GM12878 (cell line): ENCODE results near the gene PCED1B. TPM values are rescaled to one million over a fixed set of nuclear protein-coding genes. Genes with fewer than 3 reads are reported as not detected.

ENCODE experiments used
- ATAC-seq: fragments of 200-7000 bp; cut with Tn5 transposase; 3 replicates; pipeline ENCODE4 v1.9.1; 2020; ENCODE audit warnings: mild to moderate bottlenecking, moderate library complexity
- BruUV-seq: library from RNA; stranded (reverse); fragments of 400-500 nt; replicated peaks from 2 replicates; lab custom pipeline; 2021; lab: Mats Ljungman, UMichigan
- CTCF ChIA-PET: fragments of 300-600 bp; sonication (Branson Sonifier 250); formaldehyde crosslinking; extraction: SDS; loops from one replicate; lab custom pipeline; 2021; ENCODE audit warnings: inconsistent platforms; lab: Yijun Ruan, JAX
- POLR2A ChIA-PET: fragments of 350-600 bp; formaldehyde crosslinking; extraction: SDS; loops from one replicate; lab custom pipeline; 2021; ENCODE audit warnings: inconsistent platforms; lab: Charles Lee
- RAD21 ChIA-PET: fragments of 300-600 bp; sonication (Branson Sonifier 250); formaldehyde crosslinking; loops from one replicate; lab custom pipeline; 2023; ENCODE audit warnings: antibody characterized with exemption; ENCODE audit not compliant: unreplicated experiment; lab: Charles Lee
- SMC1A ChIA-PET: fragments of 300-600 bp; sonication (Branson Sonifier 250); formaldehyde crosslinking; loops from one replicate; lab custom pipeline; 2023; ENCODE audit not compliant: unreplicated experiment, uncharacterized antibody; lab: Charles Lee
- DNase-seq: peaks from one replicate; pipeline ENCODE4 v3.0.0-alpha.2; 2011; ENCODE audit warnings: low read depth, low spot score
- FAIRE-seq: peaks from 3 replicates; lab custom pipeline; 2011; peaks lifted over from hg19 to GRCh38; lab: Jason Lieb, UNC
- H2AFZ ChIP-seq: 2 replicates; pipeline ENCODE4 v1.6.0; 2011; ENCODE audit warnings: low read depth, low read length, control low read depth; ENCODE audit not compliant: control insufficient read depth
- H3K27ac ChIP-seq: 2 replicates; pipeline ENCODE4 v1.5.1; 2011; ENCODE audit warnings: control low read depth; ENCODE audit not compliant: control insufficient read depth, insufficient read depth
- H3K27me3 ChIP-seq, 2 experiments: replicated peaks in 1 of 2; 2 replicates each; pipeline versions ENCODE4 v1.6.0 to v1.6.1; 2011; ENCODE audit warnings: low read length in 1 of 2; ENCODE audit not compliant: control insufficient read depth in 2 of 2, insufficient read depth in 2 of 2
- H3K36me3 ChIP-seq, 2 experiments: 2 replicates each; pipeline ENCODE4 v1.5.1; 2011; ENCODE audit warnings: low read length in 1 of 2; ENCODE audit not compliant: control insufficient read depth in 2 of 2, insufficient read depth in 2 of 2
- H3K4me1 ChIP-seq: 2 replicates; pipeline ENCODE4 v1.6.1; 2011; ENCODE audit warnings: mild to moderate bottlenecking, low read length, moderate library complexity, mixed read lengths; ENCODE audit not compliant: control insufficient read depth, insufficient read depth
- H3K4me2 ChIP-seq: 2 replicates; pipeline ENCODE4 v1.6.0; 2011; ENCODE audit warnings: control low read depth; ENCODE audit not compliant: control insufficient read depth, insufficient read depth
- H3K4me3 ChIP-seq: fragments of 200-600 bp; sonication (generic); 2 replicates; pipeline ENCODE4 v1.5.1; 2016
- H3K79me2 ChIP-seq: 2 replicates; pipeline ENCODE4 v1.6.0; 2011; ENCODE audit warnings: low read length; ENCODE audit not compliant: control insufficient read depth, insufficient read depth
- H3K9ac ChIP-seq: 2 replicates; pipeline ENCODE4 v1.8.0; 2011; ENCODE audit warnings: low read length, control low read depth, mixed read lengths; ENCODE audit not compliant: control insufficient read depth, insufficient read depth
- H3K9me3 ChIP-seq: replicated peaks from 3 replicates; pipeline ENCODE4 v1.5.1; 2011; ENCODE audit warnings: mild to moderate bottlenecking, low read length; ENCODE audit not compliant: control insufficient read depth, insufficient read depth
- H4K20me1 ChIP-seq: 2 replicates; pipeline ENCODE4 v1.6.0; 2011; ENCODE audit not compliant: control insufficient read depth, insufficient read depth
- CBX5 ChIP-seq: sonication (generic); IDR thresholded peaks from 2 replicates; pipeline ENCODE4 v1.6.1; 2016; ENCODE audit warnings: low read depth, moderate library complexity, mild to moderate bottlenecking, inconsistent platforms
- EP300 ChIP-seq, 2 experiments: fragments of 150-350 bp in 1 of 2; IDR thresholded peaks; 2 replicates each; pipeline ENCODE4 v1.6.1; 2011 to 2012; ENCODE audit warnings: low read depth in 2 of 2, low read length in 2 of 2, borderline replicate concordance in 1 of 2, improper control_type of control experiment in 1 of 2, inconsistent platforms in 1 of 2; ENCODE audit not compliant: control insufficient read depth in 1 of 2
- MEF2A ChIP-seq: IDR thresholded peaks from 2 replicates; pipeline ENCODE4 v1.6.1; 2011; ENCODE audit warnings: low read depth, mild to moderate bottlenecking, low read length, moderate library complexity; ENCODE audit not compliant: insufficient read depth
- MYB ChIP-seq: fragments of 150-350 bp; IDR thresholded peaks from 2 replicates; pipeline ENCODE4 v1.6.1; 2014; ENCODE audit warnings: mild to moderate bottlenecking, low read depth, low read length, borderline replicate concordance
- POLR2A ChIP-seq: IDR thresholded peaks from 2 replicates; pipeline ENCODE4 v1.6.1; 2011; ENCODE audit warnings: low read depth, mild to moderate bottlenecking, low read length
- SREBF1 ChIP-seq: IDR thresholded peaks from 2 replicates; pipeline ENCODE4 v1.6.1; 2012; ENCODE audit warnings: mild to moderate bottlenecking, low read length
- STAT1 ChIP-seq: fragments of 450-650 bp; conservative IDR thresholded peaks from 2 replicates; pipeline ENCODE4 v1.6.1; 2014; ENCODE audit warnings: antibody characterized with exemption, mild to moderate bottlenecking
- WRNIP1 ChIP-seq: IDR thresholded peaks from 2 replicates; pipeline ENCODE4 v1.6.1; 2011; ENCODE audit warnings: low read depth, low read length, improper control_type of control experiment, borderline replicate concordance
- ZBTB4 ChIP-seq: fragments of 450-650 bp; formaldehyde crosslinking; IDR thresholded peaks from 2 replicates; pipeline ENCODE4 v1.4.0; 2022; ENCODE audit warnings: mild to moderate bottlenecking, moderate library complexity
- in situ Hi-C: fragments of 300-500 bp; cut with MboI; formaldehyde crosslinking; loops from 9 replicates; pipeline ENCODE4 v1.14.3; 2018; ENCODE audit warnings: mixed read lengths
- intact Hi-C: fragments of 100-400 bp; cut with micrococcal nuclease; formaldehyde crosslinking; loops from one replicate; pipeline ENCODE4 v1.14.2; 2022; ENCODE audit not compliant: unreplicated experiment
- polyA plus RNA-seq, 11 experiments: library from polyadenylated mRNA; depleted of rRNA in 4 of 11; unstranded in 6 of 11; stranded (reverse) in 5 of 11; fragments of >200 nt; fragmentation: Nextera tagmentation in 4 of 11; fragmentation: Illumina TruSeq in 1 of 11; extraction: Ambion mirVana in 4 of 11; extraction: Trizol in 1 of 11; gene quantifications; 1 replicate in 1 of 11; 2 replicates in 10 of 11; pipeline versions ENCODE4 v1.2.1 to v1.2.3, GENCODE V29; 2011 to 2016; ENCODE audit warnings: inconsistent platforms in 2 of 11, missing spikeins in 2 of 11, low read depth in 1 of 11
- total RNA-seq, 4 experiments: library from RNA; depleted of rRNA in 3 of 4; stranded (reverse); fragments of >200 nt in 3 of 4; fragmentation: Illumina TruSeq in 1 of 4; extraction: Trizol in 1 of 4; gene quantifications; 2 replicates each; pipeline versions ENCODE4 v1.2.1 to v1.2.3, GENCODE V29; 2013 to 2021
- TF ChIP-seq, protein P1 (sequence below): IDR thresholded peaks from 2 replicates; pipeline ENCODE4 v1.6.1; 2012; ENCODE audit warnings: low read depth, low read length, improper control_type of control experiment
- TF ChIP-seq, protein P2 (sequence below): fragments of 450-650 bp; IDR thresholded peaks from 2 replicates; pipeline ENCODE4 v1.6.1; 2017; ENCODE audit warnings: borderline replicate concordance
- TF ChIP-seq, protein P3 (sequence below): IDR thresholded peaks from 2 replicates; pipeline ENCODE4 v1.6.1; 2012; ENCODE audit warnings: mild to moderate bottlenecking, low read depth, low read length

PCED1B gene
- total and polyA plus RNA-seq, 10 of the 15 experiments (the other 5 are each of a cell fraction or from before 2014, with no cell fraction given), result 0.80 to 8.8 (median 3.0) TPM

DNA sequence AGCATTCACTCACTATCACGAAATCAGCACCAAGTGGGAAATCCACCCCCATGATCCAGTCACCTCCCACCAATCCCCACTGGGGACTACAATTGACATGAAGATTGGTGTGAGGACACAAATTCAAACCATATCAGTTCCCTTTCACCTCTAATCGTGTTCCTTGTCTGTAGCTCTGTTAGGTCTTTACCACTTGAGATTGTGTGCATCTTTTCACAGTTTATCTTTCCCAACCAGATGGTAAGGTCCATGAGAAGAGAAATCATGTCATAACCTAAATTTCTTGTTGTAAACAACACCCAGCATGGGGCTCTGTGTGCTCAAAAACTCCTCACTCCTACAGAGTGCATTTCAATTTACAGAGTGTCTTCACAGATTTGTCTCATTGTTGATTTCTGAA lies 27.1 kb upstream of the PCED1B start (continued):
- TF ChIP-seq, protein P1, sequence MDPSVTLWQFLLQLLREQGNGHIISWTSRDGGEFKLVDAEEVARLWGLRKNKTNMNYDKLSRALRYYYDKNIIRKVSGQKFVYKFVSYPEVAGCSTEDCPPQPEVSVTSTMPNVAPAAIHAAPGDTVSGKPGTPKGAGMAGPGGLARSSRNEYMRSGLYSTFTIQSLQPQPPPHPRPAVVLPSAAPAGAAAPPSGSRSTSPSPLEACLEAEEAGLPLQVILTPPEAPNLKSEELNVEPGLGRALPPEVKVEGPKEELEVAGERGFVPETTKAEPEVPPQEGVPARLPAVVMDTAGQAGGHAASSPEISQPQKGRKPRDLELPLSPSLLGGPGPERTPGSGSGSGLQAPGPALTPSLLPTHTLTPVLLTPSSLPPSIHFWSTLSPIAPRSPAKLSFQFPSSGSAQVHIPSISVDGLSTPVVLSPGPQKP, result no peak
- TF ChIP-seq WRNIP1 (no peak), CBX5 (no peak)

GRCh38 chr12:47053961-47054360 lies 25.5 kb upstream of the PCED1B start:
- CTCF ChIA-PET, result no interaction called here
- SMC1A ChIA-PET, result interaction anchor here (1.4 kb wide), 2 partner anchors 19 to 21 kb away, joined by 3 to 5 read pairs; no protein-coding TSS in a partner anchor
- Histone ChIP-seq H3K4me3 (no peak overlapping the region), H3K27me3 (peaks cover 0 to 2% of the 10 kb centered on the region in 2 experiments; a peak in 1 of 4 replicates), H2AFZ (no peak overlapping the region), H3K36me3 (no peaks in the 10 kb centered on the region), H3K4me2 (no peak overlapping the region), H4K20me1 (no peaks in the 10 kb centered on the region), H3K9me3 (peaks cover 5% of the 10 kb centered on the region; the same call in 2 of the 3 replicates), H3K79me2 (no peaks in the 10 kb centered on the region), H3K27ac (no peak overlapping the region), H3K9ac (no peak overlapping the region), H3K4me1 (no peaks in the 10 kb centered on the region)
- DNase-seq (no peak), ATAC-seq (no peak), FAIRE-seq (no peak)
- intact Hi-C loops, result no loop called here
- RAD21 ChIA-PET, result no interaction called here
- POLR2A ChIA-PET, result interaction anchor here (0.6 kb wide), 1 partner anchor 138 kb away, joined by 3 read pairs; no protein-coding TSS in a partner anchor
- no TSS peak for BruUV-seq
- in situ Hi-C loops, result no loop called here
- TF ChIP-seq ZBTB4 (CRISPR knock-in tag) (no peak), WRNIP1 (no peak), POLR2A (no peak), SREBF1 (no peak), MEF2A (no peak), EP300 (IDR thresholded peaks at IDR 0.05; ENCODE audit: borderline replicate concordance in 1 of 2, control insufficient read depth in 1 of 2, low read depth in 2 of 2, low read length in 2 of 2) (no peak), MYB (no peak), STAT1 (no peak)
- TF ChIP-seq, protein P2, sequence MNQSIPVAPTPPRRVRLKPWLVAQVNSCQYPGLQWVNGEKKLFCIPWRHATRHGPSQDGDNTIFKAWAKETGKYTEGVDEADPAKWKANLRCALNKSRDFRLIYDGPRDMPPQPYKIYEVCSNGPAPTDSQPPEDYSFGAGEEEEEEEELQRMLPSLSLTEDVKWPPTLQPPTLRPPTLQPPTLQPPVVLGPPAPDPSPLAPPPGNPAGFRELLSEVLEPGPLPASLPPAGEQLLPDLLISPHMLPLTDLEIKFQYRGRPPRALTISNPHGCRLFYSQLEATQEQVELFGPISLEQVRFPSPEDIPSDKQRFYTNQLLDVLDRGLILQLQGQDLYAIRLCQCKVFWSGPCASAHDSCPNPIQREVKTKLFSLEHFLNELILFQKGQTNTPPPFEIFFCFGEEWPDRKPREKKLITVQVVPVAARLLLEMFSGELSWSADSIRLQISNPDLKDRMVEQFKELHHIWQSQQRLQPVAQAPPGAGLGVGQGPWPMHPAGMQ, result no peak
- TF ChIP-seq, protein P3, sequence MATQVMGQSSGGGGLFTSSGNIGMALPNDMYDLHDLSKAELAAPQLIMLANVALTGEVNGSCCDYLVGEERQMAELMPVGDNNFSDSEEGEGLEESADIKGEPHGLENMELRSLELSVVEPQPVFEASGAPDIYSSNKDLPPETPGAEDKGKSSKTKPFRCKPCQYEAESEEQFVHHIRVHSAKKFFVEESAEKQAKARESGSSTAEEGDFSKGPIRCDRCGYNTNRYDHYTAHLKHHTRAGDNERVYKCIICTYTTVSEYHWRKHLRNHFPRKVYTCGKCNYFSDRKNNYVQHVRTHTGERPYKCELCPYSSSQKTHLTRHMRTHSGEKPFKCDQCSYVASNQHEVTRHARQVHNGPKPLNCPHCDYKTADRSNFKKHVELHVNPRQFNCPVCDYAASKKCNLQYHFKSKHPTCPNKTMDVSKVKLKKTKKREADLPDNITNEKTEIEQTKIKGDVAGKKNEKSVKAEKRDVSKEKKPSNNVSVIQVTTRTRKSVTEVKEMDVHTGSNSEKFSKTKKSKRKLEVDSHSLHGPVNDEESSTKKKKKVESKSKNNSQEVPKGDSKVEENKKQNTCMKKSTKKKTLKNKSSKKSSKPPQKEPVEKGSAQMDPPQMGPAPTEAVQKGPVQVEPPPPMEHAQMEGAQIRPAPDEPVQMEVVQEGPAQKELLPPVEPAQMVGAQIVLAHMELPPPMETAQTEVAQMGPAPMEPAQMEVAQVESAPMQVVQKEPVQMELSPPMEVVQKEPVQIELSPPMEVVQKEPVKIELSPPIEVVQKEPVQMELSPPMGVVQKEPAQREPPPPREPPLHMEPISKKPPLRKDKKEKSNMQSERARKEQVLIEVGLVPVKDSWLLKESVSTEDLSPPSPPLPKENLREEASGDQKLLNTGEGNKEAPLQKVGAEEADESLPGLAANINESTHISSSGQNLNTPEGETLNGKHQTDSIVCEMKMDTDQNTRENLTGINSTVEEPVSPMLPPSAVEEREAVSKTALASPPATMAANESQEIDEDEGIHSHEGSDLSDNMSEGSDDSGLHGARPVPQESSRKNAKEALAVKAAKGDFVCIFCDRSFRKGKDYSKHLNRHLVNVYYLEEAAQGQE, result no peak
